Measurements from ENCODE around the gene CALB2.

CALB2 gene

GRCh38 chr16:71423865-71424264, 65.3 kb downstream of the CALB2 start:
- peaks cover 6% of the 10 kb centered on the region for H3K36me3 Mint-ChIP-seq
- ATAC-seq (no peak), DNase-seq (ENCODE audit: low spot score in 2 of 2) (no peak)
- H3K9me3 Mint-ChIP-seq = peaks cover 2% of the 10 kb centered on the region
- H3K27ac Mint-ChIP-seq = no peak overlapping the region
- H3K4me1 Mint-ChIP-seq = peaks cover 11% of the 10 kb centered on the region
- no peak overlapping the region for H3K4me3 Mint-ChIP-seq

GRCh38 chr16:71424626-71425025, 66.1 kb downstream of the CALB2 start:
- no peak overlapping the region for H3K27ac Mint-ChIP-seq
- no peak overlapping the region for H3K4me3 Mint-ChIP-seq
- peaks cover 2% of the 10 kb centered on the region for H3K9me3 Mint-ChIP-seq

GRCh38 chr16:71425746-71426068, 67.2 kb downstream of the CALB2 start:
- no peak for ATAC-seq
- Mint-ChIP-seq H3K27ac (no peak overlapping the region), H3K36me3 (peaks cover 6% of the 10 kb centered on the region), H3K4me3 (no peak overlapping the region), H3K9me3 (peaks cover 2% of the 10 kb centered on the region), H3K4me1 (peaks cover 11% of the 10 kb centered on the region)
- no peak for DNase-seq (ENCODE audit: low spot score in 2 of 2)

More at GRCh38 chr16:71424626-71425025, 66.1 kb downstream of the CALB2 start:
- DNase-seq (ENCODE audit: low spot score in 2 of 2) (no peak), ATAC-seq (no peak)
- Mint-ChIP-seq H3K4me1 (peaks cover 11% of the 10 kb centered on the region), H3K36me3 (peaks cover 6% of the 10 kb centered on the region)

GRCh38 chr16:71426069-71426879, 67.8 kb downstream of the CALB2 start:
- Mint-ChIP-seq H3K9me3 (peaks cover 2% of the 10 kb centered on the region), H3K27ac (no peak overlapping the region), H3K4me3 (no peak overlapping the region), H3K36me3 (peaks cover 6% of the 10 kb centered on the region), H3K4me1 (peaks cover 11% of the 10 kb centered on the region)
- peak in 1 of 2 donors; percentile 59 for DNase-seq (ENCODE audit: low spot score in 2 of 2)
- peak; percentile 65 for ATAC-seq

GRCh38 chr16:71426880-71427615, 68.5 kb downstream of the CALB2 start:
- no peak overlapping the region for H3K27ac Mint-ChIP-seq
- H3K36me3 Mint-ChIP-seq = peaks cover 6% of the 10 kb centered on the region
- no peak for ATAC-seq
- no peak for DNase-seq (ENCODE audit: low spot score in 2 of 2)
- H3K9me3 Mint-ChIP-seq = peaks cover 2% of the 10 kb centered on the region
- no peak overlapping the region for H3K4me3 Mint-ChIP-seq
- peaks cover 11% of the 10 kb centered on the region for H3K4me1 Mint-ChIP-seq

GRCh38 chr16:71428385-71428784, 69.9 kb downstream of the CALB2 start:
- H3K4me3 Mint-ChIP-seq = no peak overlapping the region
- H3K36me3 Mint-ChIP-seq = peaks cover 6% of the 10 kb centered on the region
- no peak overlapping the region for H3K27ac Mint-ChIP-seq
- H3K9me3 Mint-ChIP-seq = peaks cover 2% of the 10 kb centered on the region
- H3K4me1 Mint-ChIP-seq = peaks cover 11% of the 10 kb centered on the region
- ATAC-seq (no peak), DNase-seq (ENCODE audit: low spot score in 2 of 2) (no peak)

- H3K27ac Mint-ChIP-seq = no peak overlapping the region
- ATAC-seq = no peak
- H3K4me1 Mint-ChIP-seq = peaks cover 11% of the 10 kb centered on the region
- peaks cover 6% of the 10 kb centered on the region for H3K36me3 Mint-ChIP-seq
- no peak for DNase-seq (ENCODE audit: low spot score in 2 of 2)
- no peak overlapping the region for H3K4me3 Mint-ChIP-seq
- H3K9me3 Mint-ChIP-seq = peaks cover 2% of the 10 kb centered on the region
Measured at GRCh38 chr16:71428883-71429282, 70.4 kb downstream of the CALB2 start.

- peaks cover 11% of the 10 kb centered on the region for H3K4me1 Mint-ChIP-seq
- peaks cover 6% of the 10 kb centered on the region for H3K36me3 Mint-ChIP-seq
- no peak for DNase-seq (ENCODE audit: low spot score in 2 of 2)
- peaks cover 2% of the 10 kb centered on the region for H3K9me3 Mint-ChIP-seq
- H3K27ac Mint-ChIP-seq = no peak overlapping the region
- ATAC-seq = no peak
- H3K4me3 Mint-ChIP-seq = no peak overlapping the region
Measured at GRCh38 chr16:71429581-71429980, 71.1 kb downstream of the CALB2 start.

- Mint-ChIP-seq H3K27ac (no peak overlapping the region), H3K4me1 (peaks cover 10% of the 10 kb centered on the region), H3K4me3 (no peak overlapping the region), H3K9me3 (peaks cover 2% of the 10 kb centered on the region), H3K36me3 (peaks cover 6% of the 10 kb centered on the region)
- DNase-seq (ENCODE audit: low spot score in 2 of 2) (no peak), ATAC-seq (no peak)
Measured at GRCh38 chr16:71430744-71431143, 72.2 kb downstream of the CALB2 start.

- H3K4me3 Mint-ChIP-seq = no peak overlapping the region
- H3K4me1 Mint-ChIP-seq = peaks cover 6% of the 10 kb centered on the region
- H3K36me3 Mint-ChIP-seq = peaks cover 5% of the 10 kb centered on the region
- no peak for DNase-seq (ENCODE audit: low spot score in 2 of 2)
- ATAC-seq = no peak
- peaks cover 2% of the 10 kb centered on the region for H3K9me3 Mint-ChIP-seq
- H3K27ac Mint-ChIP-seq = no peak overlapping the region
Measured at GRCh38 chr16:71431176-71431575, 72.7 kb downstream of the CALB2 start.

GRCh38 chr16:71431991-71432390, 73.5 kb downstream of the CALB2 start:
- ATAC-seq = peak; percentile 26
- Mint-ChIP-seq H3K4me1 (no peaks in the 10 kb centered on the region), H3K36me3 (no peaks in the 10 kb centered on the region), H3K9me3 (peaks cover 2% of the 10 kb centered on the region), H3K4me3 (no peak overlapping the region), H3K27ac (no peak overlapping the region)
- no peak for DNase-seq (ENCODE audit: low spot score in 2 of 2)

GRCh38 chr16:71432906-71433305, 74.4 kb downstream of the CALB2 start:
- no peak overlapping the region for H3K4me3 Mint-ChIP-seq
- H3K36me3 Mint-ChIP-seq = no peaks in the 10 kb centered on the region
- no peaks in the 10 kb centered on the region for H3K4me1 Mint-ChIP-seq
- ATAC-seq (no peak), DNase-seq (ENCODE audit: low spot score in 2 of 2) (no peak)
- peaks cover 2% of the 10 kb centered on the region for H3K9me3 Mint-ChIP-seq
- no peak overlapping the region for H3K27ac Mint-ChIP-seq

- Mint-ChIP-seq H3K27ac (no peak overlapping the region), H3K36me3 (no peaks in the 10 kb centered on the region), H3K9me3 (no peaks in the 10 kb centered on the region), H3K4me1 (no peaks in the 10 kb centered on the region), H3K4me3 (no peak overlapping the region)
- ATAC-seq = no peak
- DNase-seq (ENCODE audit: low spot score in 2 of 2) = no peak
Measured at GRCh38 chr16:71436473-71436872, 78.0 kb downstream of the CALB2 start.

- H3K4me1 Mint-ChIP-seq = no peaks in the 10 kb centered on the region
- peaks cover 5% of the 10 kb centered on the region for H3K9me3 Mint-ChIP-seq
- H3K36me3 Mint-ChIP-seq = no peaks in the 10 kb centered on the region
- no peak for DNase-seq (ENCODE audit: low spot score in 2 of 2)
- H3K27ac Mint-ChIP-seq = no peak overlapping the region
- H3K4me3 Mint-ChIP-seq = no peak overlapping the region
- no peak for ATAC-seq
Measured at GRCh38 chr16:71439523-71439922, 81.0 kb downstream of the CALB2 start.

All from stimulated activated effector memory CD8-positive, alpha-beta T cell treated with anti-CD3 and anti-CD28 coated beads, Interleukin-12 subunit alpha, Interleukin-12 subunit beta, amount 100 ng/mL, for 72 hours (primary cell).